A549 (cell line): Measurements from ENCODE around the gene DYNC1I1. TPM values are rescaled to one million over a fixed set of nuclear protein-coding genes. Genes with fewer than 3 reads are reported as not detected.

ENCODE experiments used
- ATAC-seq, 2 experiments: fragments of 200-7000 bp in 1 of 2; fragments of >200 bp in 1 of 2; cut with Nextera tagmentation in 1 of 2; cut with Tn5 transposase in 1 of 2; 3 replicates each; pipeline versions ENCODE4 v1.8.0 to v1.9.1; 2018 to 2020; ENCODE audit warnings: mild to moderate bottlenecking in 1 of 2, moderate library complexity in 1 of 2
- CTCF ChIA-PET: fragments of 300-600 bp; sonication (Branson Sonifier 250); formaldehyde crosslinking; extraction: SDS; loops from one replicate; lab custom pipeline; 2021; ENCODE audit warnings: antibody characterized with exemption, inconsistent platforms; lab: Yijun Ruan, JAX
- POLR2A ChIA-PET: fragments of 350-600 bp; formaldehyde crosslinking; extraction: SDS; loops from one replicate; lab custom pipeline; 2021; ENCODE audit warnings: antibody characterized with exemption, inconsistent platforms; lab: Yijun Ruan, JAX
- DNase-seq, 2 experiments: peaks; one replicate each; pipeline versions ENCODE4 v3.0.0 to v3.0.0-alpha.2; 2011 to 2016; ENCODE audit warnings: low read depth in 1 of 2, low spot score in 1 of 2
- FAIRE-seq: peaks from 2 replicates; lab custom pipeline; 2011; peaks lifted over from hg19 to GRCh38; lab: Jason Lieb, UNC
- H3K27ac ChIP-seq, 2 experiments: fragments of >200 bp; sonication (Bioruptor Twin); formaldehyde crosslinking; 3 replicates each; pipeline ENCODE4 v1.5.1; 2016 to 2017
- H3K4me1 ChIP-seq: fragments of >200 bp; sonication (Bioruptor Twin); formaldehyde crosslinking; 3 replicates; pipeline ENCODE4 v1.6.1; 2016
- H3K4me2 ChIP-seq: fragments of >200 bp; sonication (Bioruptor Twin); formaldehyde crosslinking; 3 replicates; pipeline ENCODE4 v1.6.1; 2016
- H3K4me3 ChIP-seq: fragments of >200 bp; sonication (Bioruptor Twin); formaldehyde crosslinking; 3 replicates; pipeline ENCODE4 v1.5.1; 2016
- H3K9me3 ChIP-seq: fragments of >200 bp; sonication (Bioruptor Twin); formaldehyde crosslinking; 3 replicates; pipeline ENCODE4 v1.6.1; 2016
- BCL3 ChIP-seq: fragments of >200 bp; sonication (Bioruptor Twin); formaldehyde crosslinking; IDR thresholded peaks from 3 replicates; pipeline ENCODE4 v1.6.1; 2016
- CBX2 ChIP-seq: fragments of 200-600 bp; sonication (generic); IDR thresholded peaks from 2 replicates; pipeline ENCODE4 v1.6.1; 2016; ENCODE audit warnings: low read depth, mild to moderate bottlenecking, borderline replicate concordance
- CEBPB ChIP-seq, 2 experiments: fragments of >200 bp in 1 of 2; sonication (Bioruptor Twin) in 1 of 2; formaldehyde crosslinking in 1 of 2; IDR thresholded peaks; 2 replicates each; pipeline ENCODE4 v1.6.1; 2012 to 2016
- CHD2 ChIP-seq: fragments of 150-350 bp; IDR thresholded peaks from 2 replicates; pipeline ENCODE4 v1.6.1; 2014; ENCODE audit warnings: low read length; ENCODE audit not compliant: partially characterized antibody
- CHD4 ChIP-seq: fragments of 200-600 bp; sonication (generic); IDR thresholded peaks from 2 replicates; pipeline ENCODE4 v1.6.1; 2016; ENCODE audit warnings: antibody characterized with exemption, mild to moderate bottlenecking, borderline replicate concordance
- CTCF ChIP-seq: fragments of >200 bp; sonication (Bioruptor Twin); formaldehyde crosslinking; IDR thresholded peaks from 3 replicates; pipeline ENCODE4 v1.5.1; 2016
- EHMT2 ChIP-seq: fragments of 200-600 bp; sonication (generic); IDR thresholded peaks from 2 replicates; pipeline ENCODE4 v1.6.1; 2016; ENCODE audit warnings: antibody characterized with exemption, low read depth, mild to moderate bottlenecking, moderate library complexity
- ESRRA ChIP-seq: fragments of 150-350 bp; IDR thresholded peaks from 2 replicates; pipeline ENCODE4 v1.6.1; 2014; ENCODE audit warnings: mild to moderate bottlenecking, low read length, borderline replicate concordance
- FOSB ChIP-seq: fragments of 250-450 bp; sonication (Bioruptor Pico); IDR thresholded peaks from 2 replicates; pipeline ENCODE4 v1.5.0; 2020; ENCODE audit warnings: mild to moderate bottlenecking, moderate library complexity
- FOXS1 ChIP-seq: fragments of 250-450 bp; sonication (Bioruptor Pico); IDR thresholded peaks from 2 replicates; pipeline ENCODE4 v1.5.0; 2020; ENCODE audit warnings: mild to moderate bottlenecking, moderate library complexity
- HDAC2 ChIP-seq: fragments of 200-600 bp; sonication (generic); IDR thresholded peaks from 2 replicates; pipeline ENCODE4 v1.6.1; 2016
- JUN ChIP-seq, 2 experiments: fragments of >200 bp; sonication (Bioruptor Twin); formaldehyde crosslinking; IDR thresholded peaks; 2 replicates in 1 of 2; 3 replicates in 1 of 2; pipeline ENCODE4 v1.6.1; 2016 to 2017
- JUNB ChIP-seq: fragments of >200 bp; sonication (Bioruptor Twin); formaldehyde crosslinking; IDR thresholded peaks from 2 replicates; pipeline ENCODE4 v1.6.1; 2016
- KDM1A ChIP-seq: fragments of 200-600 bp; sonication (generic); IDR thresholded peaks from 2 replicates; pipeline ENCODE4 v1.6.1; 2016; ENCODE audit warnings: low read depth, mild to moderate bottlenecking
- NPAS2 ChIP-seq: fragments of 250-450 bp; sonication (Bioruptor Pico); IDR thresholded peaks from 2 replicates; pipeline ENCODE4 v1.8.0; 2022; ENCODE audit warnings: mild to moderate bottlenecking, moderate library complexity, borderline replicate concordance
- NR3C1 ChIP-seq: fragments of >200 bp; sonication (Bioruptor Twin); formaldehyde crosslinking; IDR thresholded peaks from 3 replicates; pipeline ENCODE4 v1.6.1; 2017
- POLR2A ChIP-seq: IDR thresholded peaks from 2 replicates; pipeline ENCODE4 v1.6.1; 2012; ENCODE audit warnings: mild to moderate bottlenecking, low read length
- RAD21 ChIP-seq, 2 experiments: fragments of >200 bp in 1 of 2; sonication (Bioruptor Twin) in 1 of 2; formaldehyde crosslinking in 1 of 2; IDR thresholded peaks in 1 of 2; conservative IDR thresholded peaks in 1 of 2; 2 replicates in 1 of 2; 3 replicates in 1 of 2; pipeline ENCODE4 v1.6.1; 2012 to 2018; ENCODE audit warnings: inconsistent platforms in 1 of 2
- RNF2 ChIP-seq: fragments of 200-600 bp; sonication (generic); IDR thresholded peaks from 2 replicates; pipeline ENCODE4 v1.6.1; 2016; ENCODE audit warnings: low read depth, mild to moderate bottlenecking, antibody characterized with exemption, moderate library complexity, borderline replicate concordance
- SMC3 ChIP-seq: fragments of >200 bp; sonication (Bioruptor Twin); formaldehyde crosslinking; IDR thresholded peaks from 3 replicates; pipeline ENCODE4 v1.6.1; 2018; ENCODE audit warnings: inconsistent platforms
- TFCP2L1 ChIP-seq: fragments of 250-450 bp; sonication (Bioruptor Pico); IDR thresholded peaks from 2 replicates; pipeline ENCODE4 v1.5.0; 2021; ENCODE audit warnings: mild to moderate bottlenecking
- ZC3H11A ChIP-seq: fragments of 450-650 bp; IDR thresholded peaks from 2 replicates; pipeline ENCODE4 v1.6.1; 2014; ENCODE audit warnings: antibody characterized with exemption, mild to moderate bottlenecking
- ZNF302 ChIP-seq: fragments of 250-450 bp; sonication (Bioruptor Pico); IDR thresholded peaks from 2 replicates; pipeline ENCODE4 v1.9.0; 2021; ENCODE audit warnings: inconsistent platforms, mild to moderate bottlenecking, moderate library complexity
- WGBS: methylation state at CpG from one replicate; pipeline ENCODE4 v1.1.6; 2017; ENCODE audit errors: missing lambda C conversion rate; 5-methylcytosine and 5-hydroxymethylcytosine counted together
- polyA plus RNA-seq, 4 experiments: library from polyadenylated mRNA; depleted of rRNA in 3 of 4; stranded (reverse); fragments of >200 nt; fragmentation: RNase III in 1 of 4; extraction: RNeasy Plus Mini Kit Qiagen cat#74134 plus additional on column Dnase treatment in 1 of 4; gene quantifications; 2 replicates in 3 of 4; 3 replicates in 1 of 4; pipeline ENCODE4 v1.2.3, GENCODE V29; 2011 to 2017
- TF ChIP-seq, protein P1 (sequence below): fragments of 450-650 bp; IDR thresholded peaks from 2 replicates; pipeline ENCODE4 v1.6.1; 2014; ENCODE audit warnings: antibody characterized with exemption
- TF ChIP-seq, protein P2 (sequence below): IDR thresholded peaks from 2 replicates; pipeline ENCODE4 v1.6.1; 2012

Gene DYNC1I1
- polyA plus RNA-seq, 2 of the 4 experiments (the other 2 are of a cell fraction), result 0.04 TPM; not detected in 1

DNA sequence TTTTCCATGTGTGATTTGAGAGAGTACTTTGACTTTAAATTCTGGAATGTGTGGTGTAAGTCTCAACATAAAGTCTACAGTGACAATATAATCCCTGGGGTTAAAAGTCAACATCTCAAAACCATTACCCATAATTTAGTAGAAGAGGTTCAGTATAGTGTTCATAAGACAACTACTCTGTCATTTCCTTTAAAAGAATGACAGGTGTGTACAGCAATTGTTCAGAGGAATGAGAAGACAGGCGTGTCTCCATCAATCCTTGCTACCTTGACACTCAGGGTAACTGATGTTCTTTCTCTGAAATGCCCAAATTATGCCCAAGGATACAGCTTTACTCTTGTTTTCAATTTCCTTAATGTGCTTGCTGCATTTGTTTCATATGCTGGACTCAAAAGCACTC lies 256.4 kb downstream of the DYNC1I1 start:
- Histone ChIP-seq H3K4me3 (no peak overlapping the region), H3K27ac (no peak overlapping the region), H3K9me3 (no peaks in the 10 kb centered on the region), H3K4me2 (no peak overlapping the region), H3K4me1 (no peaks in the 10 kb centered on the region)
- no peak for DNase-seq
- ChIA-PET POLR2A (no interaction called here), CTCF (no interaction called here)
- no peak for FAIRE-seq
- 0% methylated on average over 1 of the region's 1 CpG for WGBS
- no peak for TF ChIP-seq RNF2
- no peak for TF ChIP-seq CHD2
- TF ChIP-seq BCL3, result no peak
- TF ChIP-seq CBX2, result no peak
- TF ChIP-seq EHMT2, result no peak
- no peak for TF ChIP-seq HDAC2
- no peak for TF ChIP-seq JUN (IDR thresholded peaks at IDR 0.05)
- no peak for TF ChIP-seq CTCF
- ATAC-seq, result no peak

- ChIA-PET CTCF (no interaction called here), POLR2A (no interaction called here)
- Histone ChIP-seq H3K4me2 (no peak overlapping the region), H3K4me3 (no peak overlapping the region), H3K4me1 (no peaks in the 10 kb centered on the region), H3K27ac (no peak overlapping the region), H3K9me3 (no peaks in the 10 kb centered on the region)
- TF ChIP-seq NR3C1, result no peak
- TF ChIP-seq RAD21 (conservative IDR thresholded peaks at IDR 0.05 in 1 of 2, IDR thresholded peaks at IDR 0.05 in 1 of 2), result no peak
- TF ChIP-seq POLR2A, result no peak
- no peak for TF ChIP-seq NPAS2 (CRISPR knock-in tag)
- no peak for TF ChIP-seq FOXS1 (CRISPR knock-in tag)
- TF ChIP-seq, protein P1, sequence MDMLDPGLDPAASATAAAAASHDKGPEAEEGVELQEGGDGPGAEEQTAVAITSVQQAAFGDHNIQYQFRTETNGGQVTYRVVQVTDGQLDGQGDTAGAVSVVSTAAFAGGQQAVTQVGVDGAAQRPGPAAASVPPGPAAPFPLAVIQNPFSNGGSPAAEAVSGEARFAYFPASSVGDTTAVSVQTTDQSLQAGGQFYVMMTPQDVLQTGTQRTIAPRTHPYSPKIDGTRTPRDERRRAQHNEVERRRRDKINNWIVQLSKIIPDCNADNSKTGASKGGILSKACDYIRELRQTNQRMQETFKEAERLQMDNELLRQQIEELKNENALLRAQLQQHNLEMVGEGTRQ, result no peak
- no peak for TF ChIP-seq ESRRA
- no peak for TF ChIP-seq JUNB
- TF ChIP-seq SMC3, result no peak
- TF ChIP-seq TFCP2L1 (CRISPR knock-in tag), result no peak
- no peak for TF ChIP-seq ZC3H11A
- no peak for TF ChIP-seq KDM1A
- no peak for TF ChIP-seq FOSB
- no peak for TF ChIP-seq ZNF302 (CRISPR knock-in tag)
- TF ChIP-seq CHD2, result no peak
- TF ChIP-seq, protein P2, sequence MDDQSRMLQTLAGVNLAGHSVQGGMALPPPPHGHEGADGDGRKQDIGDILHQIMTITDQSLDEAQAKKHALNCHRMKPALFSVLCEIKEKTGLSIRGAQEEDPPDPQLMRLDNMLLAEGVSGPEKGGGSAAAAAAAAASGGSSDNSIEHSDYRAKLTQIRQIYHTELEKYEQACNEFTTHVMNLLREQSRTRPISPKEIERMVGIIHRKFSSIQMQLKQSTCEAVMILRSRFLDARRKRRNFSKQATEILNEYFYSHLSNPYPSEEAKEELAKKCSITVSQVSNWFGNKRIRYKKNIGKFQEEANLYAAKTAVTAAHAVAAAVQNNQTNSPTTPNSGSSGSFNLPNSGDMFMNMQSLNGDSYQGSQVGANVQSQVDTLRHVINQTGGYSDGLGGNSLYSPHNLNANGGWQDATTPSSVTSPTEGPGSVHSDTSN, result no peak
- TF ChIP-seq CEBPB (IDR thresholded peaks at IDR 0.05), result no peak
- TF ChIP-seq RNF2, result no peak
- no peak for TF ChIP-seq CHD4
- FAIRE-seq, result no peak
- no peak for ATAC-seq
- DNase-seq, result no peak
- WGBS, result 27% methylated on average over 4 of the region's 4 CpGs
These were observed 260.8 kb downstream of the DYNC1I1 start for GRCh38 chr7:96033009-96033598.
